Measurements from ENCODE around the gene MIER1. TPM values are rescaled to one million over a fixed set of nuclear protein-coding genes. Genes with fewer than 3 reads are reported as not detected.

Gene MIER1
- total RNA-seq, result 23.3 TPM

DNA sequence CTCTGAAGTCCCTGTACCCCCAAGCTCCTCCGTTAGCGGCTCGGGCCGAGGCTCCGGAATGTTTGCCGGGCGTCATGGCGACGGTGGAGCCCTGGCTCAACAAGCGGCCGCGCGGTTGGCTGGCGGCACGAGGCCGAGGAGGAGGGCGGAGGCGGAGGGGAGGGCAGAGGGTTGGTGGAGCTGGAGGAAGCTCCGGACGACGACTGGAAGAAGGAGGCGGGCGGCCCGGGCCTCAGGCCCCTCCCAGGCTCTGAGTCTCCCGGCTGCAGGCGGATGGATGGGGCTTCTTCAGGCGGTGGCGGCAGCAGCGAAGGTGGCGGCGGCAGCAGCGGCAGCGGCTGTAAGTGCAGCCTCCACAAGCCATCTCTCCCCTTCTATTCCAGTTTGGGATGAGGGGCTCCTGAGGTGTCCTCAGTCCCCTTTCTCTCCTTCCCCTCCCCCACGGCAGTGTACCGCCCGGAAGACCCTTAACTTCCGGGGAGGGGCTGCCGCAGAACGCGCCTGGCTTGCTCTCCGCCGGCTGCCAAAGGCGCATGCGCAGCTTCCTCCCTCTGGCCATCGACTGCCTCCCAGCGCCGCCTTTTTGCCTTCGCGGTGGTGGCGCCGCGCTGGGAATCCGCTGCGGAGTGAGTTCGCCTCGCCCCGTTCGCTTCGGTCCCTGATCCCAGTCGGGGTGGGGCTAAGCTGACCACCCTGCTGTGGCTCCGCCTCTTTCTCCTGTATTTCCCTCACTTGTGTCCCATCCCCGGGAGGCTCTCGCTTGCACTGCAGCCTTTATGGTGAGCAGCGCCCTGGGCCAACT, at the start of gene MIER1, which contains the start of gene DNAI4:
MIER1 (plus strand) TSS at position 235 of the 802 bp plus-strand sequence; CDS start at position 274, 39 bp downstream.
DNAI4 (minus strand) TSS at position 101 of the 802 bp plus-strand sequence; CDS start at position 76, 25 bp downstream.

Other genes starting within 250 kb of the MIER1 start
- 2.2 TPM for gene DYNLT5, start 172.5 kb upstream of the MIER1 start, total RNA-seq
- not detected for gene INSL5, start 123.7 kb upstream of the MIER1 start, total RNA-seq
- 22.6 TPM for gene DNAI4, start 134 bp upstream of the MIER1 start, total RNA-seq
- 11.2 TPM for gene SLC35D1, start 129.2 kb downstream of the MIER1 start, total RNA-seq
- not detected for gene C1orf141, start 210.0 kb downstream of the MIER1 start, total RNA-seq
- 0.06 TPM for gene IL23R, start 241.5 kb downstream of the MIER1 start, total RNA-seq

All from metanephros (tissue), 1 donor.